K562 (cell line): ENCODE measurements around the gene PA2G4. TPM values are rescaled to one million over a fixed set of nuclear protein-coding genes. Genes with fewer than 3 reads are reported as not detected.

ENCODE experiments used
- ADNP ChIP-seq: fragments of 200-800 bp; sonication (Bioruptor generic); IDR thresholded peaks from 2 replicates; pipeline ENCODE4 v1.6.1; 2016; ENCODE audit warnings: missing genetic modification characterization, missing compliant biosample characterization
- E2F5 ChIP-seq: sonication (generic); formaldehyde crosslinking; IDR thresholded peaks from 2 replicates; pipeline ENCODE4 v1.8.0; 2022; ENCODE audit warnings: mild to moderate bottlenecking, missing genetic modification reagents
- ERF ChIP-seq: fragments of 450-650 bp; formaldehyde crosslinking; IDR thresholded peaks from 2 replicates; pipeline ENCODE4 v1.4.0; 2020; ENCODE audit warnings: mild to moderate bottlenecking, mixed read lengths
- MTA1 ChIP-seq: fragments of 450-650 bp; IDR thresholded peaks from 2 replicates; pipeline ENCODE4 v1.6.1; 2017; ENCODE audit warnings: borderline replicate concordance
- RNF2 ChIP-seq: sonication (generic); IDR thresholded peaks from 2 replicates; pipeline ENCODE4 v1.6.1; 2016
- TOE1 ChIP-seq, 2 experiments: fragments of 450-650 bp in 1 of 2; sonication (generic) in 1 of 2; formaldehyde crosslinking in 1 of 2; IDR thresholded peaks; 2 replicates each; pipeline versions ENCODE4 v1.7.1 to v1.8.0; 2016 to 2022; ENCODE audit warnings: borderline replicate concordance in 2 of 2, mild to moderate bottlenecking in 2 of 2, antibody characterized with exemption in 1 of 2, inconsistent platforms in 1 of 2, low read depth in 1 of 2, missing genetic modification reagents in 1 of 2, moderate library complexity in 1 of 2
- U2AF2 ChIP-seq: fragments of 200-400 bp; formaldehyde crosslinking; optimal IDR thresholded peaks from 2 replicates; pipeline ENCODE3; 2017; ENCODE audit warnings: low read depth, mild to moderate bottlenecking, low read length
- ZBTB49 ChIP-seq: sonication (generic); formaldehyde crosslinking; IDR thresholded peaks from 2 replicates; pipeline ENCODE4 v1.8.0; 2022; ENCODE audit warnings: missing genetic modification reagents, mild to moderate bottlenecking, borderline replicate concordance
- ZFP36 ChIP-seq: fragments of 150-350 bp; IDR thresholded peaks from 2 replicates; pipeline ENCODE4 v1.6.1; 2018; ENCODE audit warnings: low read length, low read depth; ENCODE audit not compliant: partially characterized antibody
- ZNF12 ChIP-seq: sonication (generic); formaldehyde crosslinking; IDR thresholded peaks from 2 replicates; pipeline ENCODE4 v1.4.0; 2020; ENCODE audit warnings: mild to moderate bottlenecking, missing genetic modification reagents
- ZNF436 ChIP-seq: fragments of 250-450, 450-650 bp; sonication (Bioruptor Pico); formaldehyde crosslinking; IDR thresholded peaks from 2 replicates; pipeline ENCODE4 v1.7.0; 2020; ENCODE audit warnings: mild to moderate bottlenecking
- polyA plus RNA-seq, 8 experiments: library from polyadenylated mRNA; depleted of rRNA in 4 of 8; stranded (reverse) in 5 of 8; unstranded in 3 of 8; fragments of >200 nt; fragmentation: Nextera tagmentation in 2 of 8; fragmentation: Illumina TruSeq in 1 of 8; extraction: Ambion mirVana in 2 of 8; extraction: Trizol in 1 of 8; gene quantifications; 2 replicates each; pipeline versions ENCODE4 v1.2.1 to v1.2.3, GENCODE V29; 2011 to 2014; ENCODE audit warnings: inconsistent platforms in 1 of 8, missing spikeins in 1 of 8
- total RNA-seq, 7 experiments: library from RNA; depleted of rRNA in 6 of 7; stranded (reverse); fragments of >200 nt in 6 of 7; fragmentation: Illumina TruSeq in 2 of 7; extraction: Trizol in 2 of 7; gene quantifications; 2 replicates each; pipeline versions ENCODE4 v1.2.1 to v1.2.3, GENCODE V29; 2011 to 2021; ENCODE audit warnings: low replicate concordance in 1 of 7
- TF ChIP-seq, protein P1 (sequence below), 3 experiments: IDR thresholded peaks in 2 of 3; conservative IDR thresholded peaks in 1 of 3; 2 replicates each; pipeline ENCODE4 v1.5.1; 2011 to 2012; ENCODE audit warnings: low read length in 3 of 3, mild to moderate bottlenecking in 3 of 3, control low read depth in 2 of 3, improper control_type of control experiment in 1 of 3, inconsistent platforms in 1 of 3, low read depth in 1 of 3, mixed read lengths in 1 of 3, moderate library complexity in 1 of 3; ENCODE audit not compliant: insufficient read depth in 2 of 3
- TF ChIP-seq, protein P2 (sequence below): fragments of 250-450 bp; sonication (Bioruptor Pico); IDR thresholded peaks from 2 replicates; pipeline ENCODE4 v1.4.0; 2020; ENCODE audit warnings: mild to moderate bottlenecking
- TF ChIP-seq, protein P3 (sequence below): sonication (generic); formaldehyde crosslinking; IDR thresholded peaks from 2 replicates; pipeline ENCODE4 v1.8.0; 2022; ENCODE audit warnings: mild to moderate bottlenecking, low read depth, missing genetic modification reagents
- TF ChIP-seq, protein P4 (sequence below): fragments of 450-650 bp; IDR thresholded peaks from 2 replicates; pipeline ENCODE4 v1.6.1; 2016; ENCODE audit warnings: borderline replicate concordance

Gene PA2G4
- total and polyA plus RNA-seq, 9 of the 15 experiments (the other 6 are each of a cell fraction or from before 2014, with no cell fraction given), result 230 to 925 (median 638) TPM

GRCh38 chr12:56158029-56158925 lies 53.9 kb downstream of the PA2G4 start, which contains the start of gene MYL6 (continued):
- TF ChIP-seq, protein P1, sequence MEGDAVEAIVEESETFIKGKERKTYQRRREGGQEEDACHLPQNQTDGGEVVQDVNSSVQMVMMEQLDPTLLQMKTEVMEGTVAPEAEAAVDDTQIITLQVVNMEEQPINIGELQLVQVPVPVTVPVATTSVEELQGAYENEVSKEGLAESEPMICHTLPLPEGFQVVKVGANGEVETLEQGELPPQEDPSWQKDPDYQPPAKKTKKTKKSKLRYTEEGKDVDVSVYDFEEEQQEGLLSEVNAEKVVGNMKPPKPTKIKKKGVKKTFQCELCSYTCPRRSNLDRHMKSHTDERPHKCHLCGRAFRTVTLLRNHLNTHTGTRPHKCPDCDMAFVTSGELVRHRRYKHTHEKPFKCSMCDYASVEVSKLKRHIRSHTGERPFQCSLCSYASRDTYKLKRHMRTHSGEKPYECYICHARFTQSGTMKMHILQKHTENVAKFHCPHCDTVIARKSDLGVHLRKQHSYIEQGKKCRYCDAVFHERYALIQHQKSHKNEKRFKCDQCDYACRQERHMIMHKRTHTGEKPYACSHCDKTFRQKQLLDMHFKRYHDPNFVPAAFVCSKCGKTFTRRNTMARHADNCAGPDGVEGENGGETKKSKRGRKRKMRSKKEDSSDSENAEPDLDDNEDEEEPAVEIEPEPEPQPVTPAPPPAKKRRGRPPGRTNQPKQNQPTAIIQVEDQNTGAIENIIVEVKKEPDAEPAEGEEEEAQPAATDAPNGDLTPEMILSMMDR (IDR thresholded peaks at IDR 0.05 in 2 of 3, conservative IDR thresholded peaks at IDR 0.05 in 1 of 3; ENCODE audit: insufficient read depth in 2 of 3, low read depth in 1 of 3, low read length in 3 of 3), result no peak
- TF ChIP-seq ZNF12, result no peak
- TF ChIP-seq ADNP (tag), result no peak
- TF ChIP-seq ZNF436, result no peak
- TF ChIP-seq TOE1 (IDR thresholded peaks at IDR 0.05; ENCODE audit: borderline replicate concordance), result peak; percentile 73; the same call in 1 of the 2 replicates
- no peak for TF ChIP-seq TOE1 (CRISPR knock-in tag; IDR thresholded peaks at IDR 0.05; ENCODE audit: borderline replicate concordance, low read depth)
- TF ChIP-seq E2F5 (CRISPR knock-in tag), result no peak
- TF ChIP-seq, protein P2, sequence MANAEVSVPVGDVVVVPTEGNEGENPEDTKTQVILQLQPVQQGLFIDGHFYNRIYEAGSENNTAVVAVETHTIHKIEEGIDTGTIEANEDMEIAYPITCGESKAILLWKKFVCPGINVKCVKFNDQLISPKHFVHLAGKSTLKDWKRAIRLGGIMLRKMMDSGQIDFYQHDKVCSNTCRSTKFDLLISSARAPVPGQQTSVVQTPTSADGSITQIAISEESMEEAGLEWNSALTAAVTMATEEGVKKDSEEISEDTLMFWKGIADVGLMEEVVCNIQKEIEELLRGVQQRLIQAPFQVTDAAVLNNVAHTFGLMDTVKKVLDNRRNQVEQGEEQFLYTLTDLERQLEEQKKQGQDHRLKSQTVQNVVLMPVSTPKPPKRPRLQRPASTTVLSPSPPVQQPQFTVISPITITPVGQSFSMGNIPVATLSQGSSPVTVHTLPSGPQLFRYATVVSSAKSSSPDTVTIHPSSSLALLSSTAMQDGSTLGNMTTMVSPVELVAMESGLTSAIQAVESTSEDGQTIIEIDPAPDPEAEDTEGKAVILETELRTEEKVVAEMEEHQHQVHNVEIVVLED, result peak; percentile 48; the same call in 1 of the 2 replicates
- TF ChIP-seq, protein P3, sequence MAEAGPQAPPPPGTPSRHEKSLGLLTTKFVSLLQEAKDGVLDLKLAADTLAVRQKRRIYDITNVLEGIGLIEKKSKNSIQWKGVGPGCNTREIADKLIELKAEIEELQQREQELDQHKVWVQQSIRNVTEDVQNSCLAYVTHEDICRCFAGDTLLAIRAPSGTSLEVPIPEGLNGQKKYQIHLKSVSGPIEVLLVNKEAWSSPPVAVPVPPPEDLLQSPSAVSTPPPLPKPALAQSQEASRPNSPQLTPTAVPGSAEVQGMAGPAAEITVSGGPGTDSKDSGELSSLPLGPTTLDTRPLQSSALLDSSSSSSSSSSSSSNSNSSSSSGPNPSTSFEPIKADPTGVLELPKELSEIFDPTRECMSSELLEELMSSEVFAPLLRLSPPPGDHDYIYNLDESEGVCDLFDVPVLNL (CRISPR knock-in tag), result no peak
- TF ChIP-seq, protein P4, sequence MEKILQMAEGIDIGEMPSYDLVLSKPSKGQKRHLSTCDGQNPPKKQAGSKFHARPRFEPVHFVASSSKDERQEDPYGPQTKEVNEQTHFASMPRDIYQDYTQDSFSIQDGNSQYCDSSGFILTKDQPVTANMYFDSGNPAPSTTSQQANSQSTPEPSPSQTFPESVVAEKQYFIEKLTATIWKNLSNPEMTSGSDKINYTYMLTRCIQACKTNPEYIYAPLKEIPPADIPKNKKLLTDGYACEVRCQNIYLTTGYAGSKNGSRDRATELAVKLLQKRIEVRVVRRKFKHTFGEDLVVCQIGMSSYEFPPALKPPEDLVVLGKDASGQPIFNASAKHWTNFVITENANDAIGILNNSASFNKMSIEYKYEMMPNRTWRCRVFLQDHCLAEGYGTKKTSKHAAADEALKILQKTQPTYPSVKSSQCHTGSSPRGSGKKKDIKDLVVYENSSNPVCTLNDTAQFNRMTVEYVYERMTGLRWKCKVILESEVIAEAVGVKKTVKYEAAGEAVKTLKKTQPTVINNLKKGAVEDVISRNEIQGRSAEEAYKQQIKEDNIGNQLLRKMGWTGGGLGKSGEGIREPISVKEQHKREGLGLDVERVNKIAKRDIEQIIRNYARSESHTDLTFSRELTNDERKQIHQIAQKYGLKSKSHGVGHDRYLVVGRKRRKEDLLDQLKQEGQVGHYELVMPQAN, result peak; percentile 58
- peak; percentile 7; the same call in 1 of the 2 replicates for TF ChIP-seq RNF2
- TF ChIP-seq ZBTB49 (CRISPR knock-in tag), result peak; percentile 95
- peak; percentile 94 for TF ChIP-seq ERF (CRISPR knock-in tag)
- no peak for TF ChIP-seq U2AF2
- peak; percentile 77 for TF ChIP-seq MTA1
- no peak for TF ChIP-seq ZFP36
